Prostate gland (tissue), 2 donors: ENCODE measurements around the gene GTF2H2C_2.
"Not testable (repeated sequence)": the region's sequence is repeated elsewhere in the genome, so short reads cannot be mapped to it uniquely, and the experiment has no call there.

ENCODE experiments used
- DNase-seq: peaks from one replicate; pipeline ENCODE4 v3.0.0-alpha.2; 2019; ENCODE audit warnings: low spot score
- H3K27ac ChIP-seq, 2 donors: fragments of 200-600 bp; sonication (generic); 2 replicates each; pipeline ENCODE4 v1.5.1; 2017 to 2019
- H3K27me3 ChIP-seq: fragments of 200-600 bp; sonication (generic); replicated peaks from 2 replicates; pipeline ENCODE4 v1.5.1; 2019; ENCODE audit not compliant: insufficient read depth
- H3K36me3 ChIP-seq, 2 donors: fragments of 200-600 bp; sonication (generic); 1 replicate in 1 of 2; 2 replicates in 1 of 2; pipeline versions ENCODE4 v1.5.1 to v1.8.1; 2017 to 2019
- H3K4me1 ChIP-seq: fragments of 200-600 bp; sonication (generic); replicated peaks from 2 replicates; pipeline ENCODE4 v1.5.1; 2019
- H3K4me3 ChIP-seq, 2 donors: fragments of 200-600 bp; sonication (generic); 2 replicates each; pipeline ENCODE4 v1.5.1; 2017 to 2019
- H3K9me3 ChIP-seq: fragments of 200-600 bp; sonication (generic); 2 replicates; pipeline ENCODE4 v1.5.1; 2017
- WGBS: methylation state at CpG from one replicate; pipeline ENCODE4 v1.1.5; 2018; 5-methylcytosine and 5-hydroxymethylcytosine counted together
- intact Hi-C: fragments of 100-400 bp; cut with DNase I; formaldehyde crosslinking; loops from one replicate; pipeline ENCODE4 v1.14.2; 2022

Gene GTF2H2C_2

GRCh38 chr5:70469926-70470509 lies 54.9 kb downstream of the GTF2H2C_2 start:
- WGBS: no CpG with 5 or more reads among the region's 7 CpGs

More at GRCh38 chr5:70469926-70470509, 54.9 kb downstream of the GTF2H2C_2 start:
- H3K4me1 ChIP-seq, H3K36me3 ChIP-seq, H3K9me3 ChIP-seq, H3K27ac ChIP-seq, H3K4me3 ChIP-seq, intact Hi-C loops, DNase-seq, H3K27me3 ChIP-seq: not testable (repeated sequence)
